Uterus (tissue), 2 donors: Measurements from ENCODE around the gene CDH4.

Experiments
- POLR2A ChIP-seq, 2 donors: fragments of 450-650 bp; IDR thresholded peaks; one replicate each; pipeline ENCODE4 v1.6.1; 2016; ENCODE audit warnings: antibody characterized with exemption in 2 of 2, mild to moderate bottlenecking in 1 of 2, moderate library complexity in 1 of 2
- TF ChIP-seq, protein P1 (sequence below), 4 experiments: fragments of 200-600 bp in 2 of 4; fragments of 450-650 bp in 2 of 4; sonication (generic) in 2 of 4; IDR thresholded peaks; one replicate each; pipeline ENCODE4 v1.5.1; 2016 to 2019; ENCODE audit warnings: antibody characterized with exemption in 4 of 4, mild to moderate bottlenecking in 2 of 4, moderate library complexity in 1 of 4

DNA sequence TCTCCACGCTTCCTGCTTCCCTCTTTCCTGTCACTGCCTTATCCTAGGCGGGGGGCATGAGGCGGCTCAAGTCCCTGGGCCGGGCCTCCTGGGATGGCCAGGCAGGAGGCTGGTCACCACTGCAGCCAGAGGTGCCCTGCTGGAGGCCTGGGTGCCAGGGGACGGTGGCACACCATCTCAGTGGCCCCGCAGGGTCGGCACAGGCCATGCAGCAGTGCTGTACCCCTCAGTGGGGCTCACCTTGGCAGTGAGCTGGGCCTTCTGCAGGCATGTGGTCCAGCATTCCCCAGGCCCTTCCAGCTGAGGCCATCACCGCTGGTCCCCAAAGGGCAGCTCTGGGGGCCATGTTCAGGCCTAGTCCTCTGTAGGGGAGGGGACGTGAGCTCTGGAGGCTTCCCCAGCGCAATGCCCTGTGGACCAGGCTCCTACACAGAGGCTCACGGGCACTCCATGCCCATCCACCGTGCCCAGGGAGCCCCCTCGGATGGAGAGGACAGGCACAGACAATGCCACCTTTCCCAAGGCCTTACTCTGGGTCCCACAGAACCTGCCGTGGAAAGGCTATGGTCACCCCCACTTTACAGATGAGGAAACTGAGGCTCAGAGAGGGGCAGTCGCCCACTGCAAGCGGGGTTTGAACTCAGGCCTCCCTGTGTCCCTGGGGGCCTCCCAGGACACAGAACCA lies 689.8 kb downstream of the CDH4 start:
- TF ChIP-seq POLR2A (IDR thresholded peaks at IDR 0.05), result no peak
- TF ChIP-seq, protein P1, sequence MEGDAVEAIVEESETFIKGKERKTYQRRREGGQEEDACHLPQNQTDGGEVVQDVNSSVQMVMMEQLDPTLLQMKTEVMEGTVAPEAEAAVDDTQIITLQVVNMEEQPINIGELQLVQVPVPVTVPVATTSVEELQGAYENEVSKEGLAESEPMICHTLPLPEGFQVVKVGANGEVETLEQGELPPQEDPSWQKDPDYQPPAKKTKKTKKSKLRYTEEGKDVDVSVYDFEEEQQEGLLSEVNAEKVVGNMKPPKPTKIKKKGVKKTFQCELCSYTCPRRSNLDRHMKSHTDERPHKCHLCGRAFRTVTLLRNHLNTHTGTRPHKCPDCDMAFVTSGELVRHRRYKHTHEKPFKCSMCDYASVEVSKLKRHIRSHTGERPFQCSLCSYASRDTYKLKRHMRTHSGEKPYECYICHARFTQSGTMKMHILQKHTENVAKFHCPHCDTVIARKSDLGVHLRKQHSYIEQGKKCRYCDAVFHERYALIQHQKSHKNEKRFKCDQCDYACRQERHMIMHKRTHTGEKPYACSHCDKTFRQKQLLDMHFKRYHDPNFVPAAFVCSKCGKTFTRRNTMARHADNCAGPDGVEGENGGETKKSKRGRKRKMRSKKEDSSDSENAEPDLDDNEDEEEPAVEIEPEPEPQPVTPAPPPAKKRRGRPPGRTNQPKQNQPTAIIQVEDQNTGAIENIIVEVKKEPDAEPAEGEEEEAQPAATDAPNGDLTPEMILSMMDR (IDR thresholded peaks at IDR 0.05), result no peak
